ENCODE data around the gene TLR5. TPM values are rescaled to one million over a fixed set of nuclear protein-coding genes. Genes with fewer than 3 reads are reported as not detected.
A peak's percentile ranks its signal among the peaks of the same experiment; 100 is the strongest.

Gene TLR5
- total RNA-seq, 1 donor from 2014 or later, result 0.79 TPM

- no peak overlapping the region for H3K4me3 ChIP-seq (ENCODE audit: low read depth, low read length)
- no peaks in the 10 kb centered on the region for H3K27me3 ChIP-seq (ENCODE audit: control insufficient read depth, insufficient read depth, low read length)
- DNase-seq (ENCODE audit: low read depth), result no peak
- TF ChIP-seq CTCF (IDR thresholded peaks at IDR 0.05; ENCODE audit: insufficient read depth, low read length, severe bottlenecking), result no peak
- H3K36me3 ChIP-seq (ENCODE audit: control insufficient read depth, insufficient read depth, low read length), result no peaks in the 10 kb centered on the region
- no peak for FAIRE-seq
Measured at GRCh38 chr1:223118418-223118817, 24.6 kb downstream of the TLR5 start.

GRCh38 chr1:223116950-223117349, 26.1 kb downstream of the TLR5 start:
- H3K27me3 ChIP-seq (ENCODE audit: control insufficient read depth, insufficient read depth, low read length), result no peaks in the 10 kb centered on the region
- no peak for DNase-seq (ENCODE audit: low read depth)
- H3K36me3 ChIP-seq (ENCODE audit: control insufficient read depth, insufficient read depth, low read length), result no peaks in the 10 kb centered on the region
- TF ChIP-seq CTCF (IDR thresholded peaks at IDR 0.05; ENCODE audit: insufficient read depth, low read length, severe bottlenecking), result no peak
- no peak for FAIRE-seq
- H3K4me3 ChIP-seq (ENCODE audit: low read depth, low read length), result no peak overlapping the region

GRCh38 chr1:223114871-223115270, 28.2 kb downstream of the TLR5 start:
- DNase-seq (ENCODE audit: low read depth) (no peak), FAIRE-seq (no peak)
- H3K4me3 ChIP-seq (ENCODE audit: low read depth, low read length), result no peak overlapping the region
- H3K27me3 ChIP-seq (ENCODE audit: control insufficient read depth, insufficient read depth, low read length), result no peaks in the 10 kb centered on the region
- no peak for TF ChIP-seq CTCF (IDR thresholded peaks at IDR 0.05; ENCODE audit: insufficient read depth, low read length, severe bottlenecking)
- no peaks in the 10 kb centered on the region for H3K36me3 ChIP-seq (ENCODE audit: control insufficient read depth, insufficient read depth, low read length)

GRCh38 chr1:223110952-223111351, 32.1 kb downstream of the TLR5 start:
- no peak for TF ChIP-seq CTCF (IDR thresholded peaks at IDR 0.05; ENCODE audit: insufficient read depth, low read length, severe bottlenecking)
- H3K27me3 ChIP-seq (ENCODE audit: control insufficient read depth, insufficient read depth, low read length), result no peaks in the 10 kb centered on the region
- H3K36me3 ChIP-seq (ENCODE audit: control insufficient read depth, insufficient read depth, low read length), result no peaks in the 10 kb centered on the region
- DNase-seq (ENCODE audit: low read depth) (no peak), FAIRE-seq (peak; percentile 18)
- no peak overlapping the region for H3K4me3 ChIP-seq (ENCODE audit: low read depth, low read length)

GRCh38 chr1:223109581-223110026, 33.4 kb downstream of the TLR5 start:
- peak; percentile 35 for DNase-seq (ENCODE audit: low read depth)
- Histone ChIP-seq H3K36me3 (ENCODE audit: control insufficient read depth, insufficient read depth, low read length) (no peaks in the 10 kb centered on the region), H3K27me3 (ENCODE audit: control insufficient read depth, insufficient read depth, low read length) (no peaks in the 10 kb centered on the region), H3K4me3 (ENCODE audit: low read depth, low read length) (no peak overlapping the region)
- no peak for TF ChIP-seq CTCF (IDR thresholded peaks at IDR 0.05; ENCODE audit: insufficient read depth, low read length, severe bottlenecking)
- no peak for FAIRE-seq

GRCh38 chr1:223106856-223107255, 36.2 kb downstream of the TLR5 start:
- no peak for DNase-seq (ENCODE audit: low read depth)

More at GRCh38 chr1:223106856-223107255, 36.2 kb downstream of the TLR5 start:
- FAIRE-seq, result no peak
- TF ChIP-seq CTCF (IDR thresholded peaks at IDR 0.05; ENCODE audit: insufficient read depth, low read length, severe bottlenecking), result no peak
- Histone ChIP-seq H3K36me3 (ENCODE audit: control insufficient read depth, insufficient read depth, low read length) (no peaks in the 10 kb centered on the region), H3K4me3 (ENCODE audit: low read depth, low read length) (no peak overlapping the region), H3K27me3 (ENCODE audit: control insufficient read depth, insufficient read depth, low read length) (no peaks in the 10 kb centered on the region)

Measured in bronchial epithelial cell (primary cell).